Cardiac fibroblast (primary cell): ENCODE results near the gene DBI.

Experiments
- DNase-seq, 2 donors: peaks; one replicate each; pipeline versions ENCODE4 v3.0.0 to v3.0.0-alpha.2; 2010; ENCODE audit warnings: low read depth in 2 of 2
- H3K4me3 ChIP-seq, 2 donors: replicated peaks in 1 of 2; 1 replicate in 1 of 2; 2 replicates in 1 of 2; pipeline ENCODE4 v1.5.1; 2011; ENCODE audit warnings: low read depth in 2 of 2, low read length in 2 of 2, mild to moderate bottlenecking in 2 of 2, moderate library complexity in 1 of 2
- CTCF ChIP-seq: IDR thresholded peaks from one replicate; pipeline ENCODE4 v1.5.1; 2011; ENCODE audit warnings: low read depth, mild to moderate bottlenecking, low read length, inconsistent platforms

DBI gene

GRCh38 chr2:119407430-119408220, 40.8 kb downstream of the DBI start:
- DNase-seq = peak; percentile 74 to 78
- H3K4me3 ChIP-seq = no peak overlapping the region
- TF ChIP-seq CTCF = peak; percentile 72

- no peak overlapping the region for H3K4me3 ChIP-seq
- DNase-seq = no peak
- no peak for TF ChIP-seq CTCF
Measured at GRCh38 chr2:119408221-119408619, 41.4 kb downstream of the DBI start.

DNA sequence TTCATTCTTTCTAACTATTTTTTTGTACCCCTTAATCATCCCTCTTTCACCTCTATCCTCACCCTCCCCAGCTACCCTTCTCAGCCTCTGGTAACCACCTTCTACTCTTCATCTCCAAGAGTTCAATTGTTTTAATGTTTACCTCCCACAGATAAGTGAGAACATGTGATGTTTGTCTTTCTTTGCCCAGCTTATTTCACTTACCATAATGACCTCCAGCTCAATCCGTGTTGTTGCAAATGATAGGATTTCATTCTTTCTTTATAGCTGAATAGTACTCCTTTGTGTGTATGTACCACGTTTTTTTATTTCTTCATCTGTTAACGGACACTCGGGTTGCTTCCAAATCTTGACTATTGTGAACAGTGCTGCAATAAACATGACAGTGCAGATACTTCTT, 42.7 kb downstream of the DBI start:
- no peak for TF ChIP-seq CTCF
- H3K4me3 ChIP-seq = no peak overlapping the region
- no peak for DNase-seq

DNA sequence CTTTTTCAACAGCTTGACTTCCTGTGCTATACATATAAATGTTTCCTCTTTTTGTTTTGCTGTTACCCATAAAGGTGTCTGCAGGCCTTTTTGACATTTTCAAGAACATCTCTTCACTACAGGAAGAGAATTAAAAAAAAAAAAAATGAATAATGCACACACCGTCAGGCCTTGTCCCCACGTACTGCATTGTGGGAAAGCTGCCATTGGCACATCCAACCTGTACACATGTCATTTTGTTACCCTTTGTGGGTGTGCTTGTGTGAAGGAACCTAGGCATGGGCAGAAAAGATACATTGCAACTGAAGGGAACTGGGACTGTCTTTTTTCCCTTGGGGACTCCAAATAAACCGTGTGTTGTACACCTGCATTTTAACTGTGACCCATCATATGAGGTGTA, 48.1 kb downstream of the DBI start:
- no peak for DNase-seq
- TF ChIP-seq CTCF = no peak
- no peak overlapping the region for H3K4me3 ChIP-seq

DNA sequence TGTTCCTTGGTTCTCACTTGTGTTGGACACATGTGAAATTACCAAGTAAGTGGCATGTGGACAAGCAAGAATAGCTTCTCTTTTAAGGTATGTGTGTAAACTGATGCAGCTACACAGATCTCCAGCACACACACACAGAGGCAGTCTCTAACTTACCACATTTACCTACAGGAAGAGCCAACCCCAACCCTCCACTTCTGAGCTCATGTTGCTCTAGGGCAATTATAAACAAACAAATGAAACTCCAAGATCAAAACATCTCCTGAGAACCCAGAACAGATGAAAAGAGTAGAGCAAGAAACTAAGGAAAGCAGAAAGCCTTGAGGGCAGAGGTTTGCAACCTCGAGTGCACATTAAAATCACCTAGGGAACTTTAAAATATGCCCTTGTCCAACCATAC, 48.9 kb downstream of the DBI start:
- DNase-seq = no peak
- no peak overlapping the region for H3K4me3 ChIP-seq
- no peak for TF ChIP-seq CTCF

- no peak for DNase-seq
- no peak for TF ChIP-seq CTCF
- H3K4me3 ChIP-seq = no peak overlapping the region
Measured at GRCh38 chr2:119416299-119416923, 49.6 kb downstream of the DBI start.
